ENCODE measurements around the gene TNFAIP8L2. TPM values are rescaled to one million over a fixed set of nuclear protein-coding genes. Genes with fewer than 3 reads are reported as not detected.
"Not testable (repeated sequence)": the region's sequence is repeated elsewhere in the genome, so short reads cannot be mapped to it uniquely, and the experiment has no call there.

The TNFAIP8L2 gene
- total RNA-seq, 2 experiments from 2014 or later, result 18.5 to 20.0 TPM

- H3K4me1 Mint-ChIP-seq (ENCODE audit: low read depth), result peaks cover 32% of the 10 kb centered on the region
- H3K27me3 Mint-ChIP-seq (ENCODE audit: low read depth), result peaks cover 3% of the 10 kb centered on the region
- ChIA-PET POLR2A (no interaction called here), CTCF (interaction anchor here (0.6 to 2.6 kb wide), 2 partner anchors 35 to 60 kb away, joined by 3 to 10 read pairs; no protein-coding TSS in a partner anchor)
- no peak overlapping the region for H3K27ac Mint-ChIP-seq
- ATAC-seq (no peak), DNase-seq (no peak)
- peaks cover 4% of the 10 kb centered on the region for H3K36me3 Mint-ChIP-seq (ENCODE audit: low read depth)
- H3K4me3 Mint-ChIP-seq, result no peak overlapping the region
- no peaks in the 10 kb centered on the region for H3K9me3 Mint-ChIP-seq (ENCODE audit: insufficient read depth)
Measured at GRCh38 chr1:151192047-151192446, 35.6 kb downstream of the TNFAIP8L2 start.

- no peak overlapping the region for H3K4me3 Mint-ChIP-seq
- H3K27me3 Mint-ChIP-seq (ENCODE audit: low read depth), result peaks cover 3% of the 10 kb centered on the region
- peaks cover 7% of the 10 kb centered on the region for H3K36me3 Mint-ChIP-seq (ENCODE audit: low read depth)
- ChIA-PET CTCF (interaction anchor here (2.6 kb wide), 1 partner anchor 59 kb away, joined by 10 read pairs; no protein-coding TSS in a partner anchor), POLR2A (no interaction called here)
- H3K27ac Mint-ChIP-seq, result no peak overlapping the region
- no peak for DNase-seq
- peaks cover 35% of the 10 kb centered on the region for H3K4me1 Mint-ChIP-seq (ENCODE audit: low read depth)
- H3K9me3 Mint-ChIP-seq (ENCODE audit: insufficient read depth), result no peaks in the 10 kb centered on the region
- ATAC-seq, result no peak
Measured at GRCh38 chr1:151193304-151193703, 36.9 kb downstream of the TNFAIP8L2 start.

GRCh38 chr1:151193856-151194255 lies 37.4 kb downstream of the TNFAIP8L2 start:
- ATAC-seq (no peak), DNase-seq (no peak)
- ChIA-PET POLR2A (no interaction called here), CTCF (no interaction called here)
- Mint-ChIP-seq H3K4me3 (no peak overlapping the region), H3K36me3 (ENCODE audit: low read depth) (peaks cover 11% of the 10 kb centered on the region), H3K4me1 (ENCODE audit: low read depth) (peaks cover 33% of the 10 kb centered on the region), H3K9me3 (ENCODE audit: insufficient read depth) (no peaks in the 10 kb centered on the region), H3K27me3 (ENCODE audit: low read depth) (peaks cover 3% of the 10 kb centered on the region), H3K27ac (no peak overlapping the region)

DNA sequence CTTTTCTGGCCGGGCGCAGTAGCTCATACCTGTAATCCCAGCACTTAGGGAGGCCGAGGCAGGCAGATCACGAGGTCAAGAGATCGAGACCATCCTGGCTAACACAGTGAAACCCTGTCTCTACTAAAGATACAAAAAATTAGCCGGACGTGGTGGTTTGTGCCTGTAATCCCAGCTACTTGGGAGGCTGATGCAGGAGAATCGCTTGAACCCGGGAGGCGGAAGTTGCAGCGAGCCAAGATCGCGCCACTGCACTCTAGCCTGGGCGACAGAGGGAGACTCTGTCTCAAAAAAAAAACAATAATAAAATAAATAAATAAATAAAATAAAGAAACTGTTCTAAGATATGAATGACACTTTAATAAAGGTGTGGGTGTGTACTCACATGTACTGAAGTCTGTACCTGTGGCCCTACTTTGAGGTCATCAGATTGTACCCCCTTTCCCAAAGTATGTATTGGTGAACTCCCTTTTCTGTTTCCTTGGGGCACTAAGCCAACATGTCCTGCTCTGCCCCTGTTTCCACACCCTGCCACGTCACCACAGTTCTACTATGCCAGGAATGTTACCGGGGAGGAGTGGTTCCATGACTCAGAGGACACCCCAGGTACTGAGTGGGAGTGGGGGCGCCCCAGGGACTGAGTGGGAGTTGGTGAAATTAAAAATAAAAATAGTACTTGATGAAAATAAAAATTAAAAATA lies 38.6 kb downstream of the TNFAIP8L2 start:
- ChIA-PET CTCF (interaction anchor here (1.0 to 2.8 kb wide), 3 partner anchors 55 to 95 kb away, joined by 3 to 14 read pairs (median 8); no protein-coding TSS in a partner anchor), POLR2A (interaction anchor here (1.1 kb wide), 1 partner anchor 87 kb away, joined by 3 read pairs; the partner anchor contains the start of gene ZNF687)
- peaks cover 17% of the 10 kb centered on the region for H3K36me3 Mint-ChIP-seq (ENCODE audit: low read depth)
- not testable (repeated sequence) for DNase-seq; H3K4me3 Mint-ChIP-seq; H3K27me3 Mint-ChIP-seq (ENCODE audit: low read depth); H3K9me3 Mint-ChIP-seq (ENCODE audit: insufficient read depth); H3K27ac Mint-ChIP-seq; ATAC-seq
- peaks cover 34% of the 10 kb centered on the region for H3K4me1 Mint-ChIP-seq (ENCODE audit: low read depth)

DNA sequence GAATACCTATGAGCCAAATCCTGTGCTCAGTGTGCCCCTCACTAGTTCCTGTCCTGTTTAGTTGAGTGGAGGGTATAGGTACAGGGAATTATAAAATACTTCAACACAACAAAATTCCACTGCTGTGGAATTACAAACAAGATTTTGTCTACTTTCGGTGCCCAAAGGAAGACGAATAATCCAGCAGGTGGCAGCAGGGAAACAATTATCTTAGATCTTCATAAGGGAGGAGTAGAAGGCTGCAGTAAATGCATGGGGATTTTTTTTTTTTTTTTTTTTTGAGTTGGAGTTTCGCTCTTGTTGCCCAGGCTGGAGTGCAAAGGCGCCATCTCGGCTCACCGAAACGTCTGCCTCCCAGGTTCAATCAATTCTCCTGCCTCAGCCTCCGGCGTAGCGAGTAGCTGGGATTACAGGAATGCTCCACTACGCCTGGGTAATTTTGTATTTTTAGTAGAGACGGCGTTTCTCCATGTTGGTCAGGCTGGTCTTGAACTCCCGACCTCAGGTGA lies 39.9 kb downstream of the TNFAIP8L2 start:
- peak; percentile 22 for ATAC-seq
- H3K27ac Mint-ChIP-seq, result no peak overlapping the region
- no peak overlapping the region for H3K4me3 Mint-ChIP-seq
- peak; percentile 78 for DNase-seq
- H3K27me3 Mint-ChIP-seq (ENCODE audit: low read depth), result peaks cover 3% of the 10 kb centered on the region
- peaks cover 16% of the 10 kb centered on the region for H3K36me3 Mint-ChIP-seq (ENCODE audit: low read depth)
- CTCF ChIA-PET, result interaction anchor here (0.7 to 2.8 kb wide), 6 partner anchors 31 to 174 kb away, joined by 3 to 14 read pairs (median 4); no protein-coding TSS in a partner anchor
- H3K9me3 Mint-ChIP-seq (ENCODE audit: insufficient read depth), result no peaks in the 10 kb centered on the region
- POLR2A ChIA-PET, result interaction anchor here (0.8 kb wide), 1 partner anchor 680 kb away, joined by 6 read pairs; no protein-coding TSS in a partner anchor
- H3K4me1 Mint-ChIP-seq (ENCODE audit: low read depth), result peaks cover 32% of the 10 kb centered on the region

- Mint-ChIP-seq H3K27me3 (ENCODE audit: low read depth) (peaks cover 3% of the 10 kb centered on the region), H3K4me1 (ENCODE audit: low read depth) (peaks cover 41% of the 10 kb centered on the region), H3K36me3 (ENCODE audit: low read depth) (peaks cover 22% of the 10 kb centered on the region), H3K27ac (peak overlapping the region; percentile 97), H3K9me3 (ENCODE audit: insufficient read depth) (no peaks in the 10 kb centered on the region), H3K4me3 (peak overlapping the region; percentile 99)
- CTCF ChIA-PET, result interaction anchor here (0.7 kb wide), 1 partner anchor 54 kb away, joined by 3 read pairs; no protein-coding TSS in a partner anchor
- POLR2A ChIA-PET, result interaction anchor here (1.3 to 1.8 kb wide), 3 partner anchors 8 to 139 kb away, joined by 3 to 10 read pairs (median 3); partner anchors contain the start of genes CDC42SE1 and VPS72
- DNase-seq, result no peak
- ATAC-seq, result no peak
Measured at GRCh38 chr1:151197863-151198253, 41.4 kb downstream of the TNFAIP8L2 start.

DNA sequence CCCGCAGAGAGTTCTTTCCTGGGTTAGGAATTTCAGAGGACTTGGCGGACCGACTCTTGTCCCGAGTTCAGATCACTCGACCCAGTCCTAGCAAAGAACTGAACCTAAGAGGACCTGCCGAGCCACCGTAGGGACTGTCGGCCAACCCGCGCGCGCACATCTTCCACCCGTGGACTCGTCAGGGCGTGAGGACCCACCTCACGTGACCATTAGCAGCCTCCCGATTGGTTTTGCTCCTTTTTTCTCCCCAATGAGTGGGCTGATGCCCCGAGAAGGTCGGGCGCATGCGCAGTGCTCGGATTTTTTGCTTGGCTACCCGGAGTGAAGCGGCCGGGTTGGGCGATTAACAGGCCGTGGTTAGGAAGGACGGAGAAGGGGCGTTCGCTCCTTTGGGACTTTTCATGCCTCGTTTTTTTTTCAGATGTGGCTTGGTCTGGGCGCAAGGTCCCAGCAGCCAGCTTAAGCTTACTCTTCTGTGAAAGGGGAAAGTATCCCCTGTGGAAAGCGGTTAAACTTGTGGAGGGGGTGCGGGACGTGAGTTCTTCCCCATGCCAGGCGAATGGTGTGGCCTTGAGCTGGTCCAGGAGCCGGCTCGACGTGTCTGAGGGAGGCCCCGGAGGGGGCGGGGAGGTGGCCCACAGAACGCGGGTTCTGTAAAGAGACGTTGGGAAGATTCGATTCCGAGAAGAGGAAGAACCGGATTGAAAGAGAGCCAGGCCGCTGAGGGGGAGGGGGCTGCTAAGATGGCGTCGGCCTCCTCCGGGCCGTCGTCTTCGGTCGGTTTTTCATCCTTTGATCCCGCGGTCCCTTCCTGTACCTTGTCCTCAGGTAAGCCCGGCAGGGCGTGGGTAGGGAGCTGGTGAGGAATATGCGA lies 42.0 kb downstream of the TNFAIP8L2 start, which contains the start of gene PIP5K1A:
TSS of gene PIP5K1A (plus strand) at position 299 of the 874 bp plus-strand sequence. CDS start at position 744, 445 bp downstream.
- no peaks in the 10 kb centered on the region for H3K9me3 Mint-ChIP-seq (ENCODE audit: insufficient read depth)
- peaks cover 24% of the 10 kb centered on the region for H3K36me3 Mint-ChIP-seq (ENCODE audit: low read depth)
- peaks cover 3% of the 10 kb centered on the region for H3K27me3 Mint-ChIP-seq (ENCODE audit: low read depth)
- ChIA-PET CTCF (interaction anchor here (0.7 to 1.3 kb wide), 4 partner anchors 9 to 142 kb away, joined by 3 to 9 read pairs (median 3); partner anchors contain the start of genes PSMD4 and VPS72), POLR2A (interaction anchor here (0.6 to 1.8 kb wide), 15 partner anchors 8 to 202 kb away, joined by 3 to 10 read pairs (median 3); partner anchors contain the start of genes CDC42SE1, LYSMD1, PSMD4 and SCNM1)
- H3K27ac Mint-ChIP-seq, result peak within 1 kb of the TSS; percentile 97
- H3K4me1 Mint-ChIP-seq (ENCODE audit: low read depth), result peaks cover 41% of the 10 kb centered on the region
- DNase-seq, result peak; percentile 99
- peak; percentile 97 for ATAC-seq
- peak within 1 kb of the TSS; percentile 99 for H3K4me3 Mint-ChIP-seq

GRCh38 chr1:151199873-151200581 lies 43.6 kb downstream of the TNFAIP8L2 start:
- H3K27me3 Mint-ChIP-seq (ENCODE audit: low read depth), result no peaks in the 10 kb centered on the region
- ATAC-seq, result no peak
- ChIA-PET CTCF (interaction anchor here (1.1 to 1.2 kb wide), 2 partner anchors 22 to 141 kb away, joined by 3 read pairs; no protein-coding TSS in a partner anchor), POLR2A (interaction anchor here (1.7 to 1.8 kb wide), 2 partner anchors 11 to 55 kb away, joined by 5 to 10 read pairs; partner anchors contain the start of genes PSMD4 and VPS72)
- H3K4me3 Mint-ChIP-seq, result peak overlapping the region; percentile 99
- H3K36me3 Mint-ChIP-seq (ENCODE audit: low read depth), result peaks cover 27% of the 10 kb centered on the region
- H3K27ac Mint-ChIP-seq, result peak overlapping the region; percentile 97
- peaks cover 46% of the 10 kb centered on the region for H3K4me1 Mint-ChIP-seq (ENCODE audit: low read depth)
- H3K9me3 Mint-ChIP-seq (ENCODE audit: insufficient read depth), result no peaks in the 10 kb centered on the region
- DNase-seq, result no peak

- ATAC-seq; H3K27me3 Mint-ChIP-seq (ENCODE audit: low read depth); H3K4me3 Mint-ChIP-seq; H3K27ac Mint-ChIP-seq; H3K9me3 Mint-ChIP-seq (ENCODE audit: insufficient read depth); DNase-seq: not testable (repeated sequence)
- H3K4me1 Mint-ChIP-seq (ENCODE audit: low read depth), result peaks cover 25% of the 10 kb centered on the region
- peaks cover 34% of the 10 kb centered on the region for H3K36me3 Mint-ChIP-seq (ENCODE audit: low read depth)
- POLR2A ChIA-PET, result interaction anchor here (1.5 kb wide), 1 partner anchor 16 kb away, joined by 3 read pairs; no protein-coding TSS in a partner anchor
- CTCF ChIA-PET, result interaction anchor here (1.2 to 1.7 kb wide), 2 partner anchors 46 to 49 kb away, joined by 3 to 7 read pairs; partner anchors contain the start of gene TNFAIP8L2
Measured at GRCh38 chr1:151205381-151205965, 49.0 kb downstream of the TNFAIP8L2 start.
